A549 (cell line): ENCODE results near the gene TCTN3. TPM values are rescaled to one million over a fixed set of nuclear protein-coding genes. Genes with fewer than 3 reads are reported as not detected.

Experiments
- ATAC-seq, 2 experiments: fragments of 200-7000 bp in 1 of 2; fragments of >200 bp in 1 of 2; cut with Nextera tagmentation in 1 of 2; cut with Tn5 transposase in 1 of 2; 3 replicates each; pipeline versions ENCODE4 v1.8.0 to v1.9.1; 2018 to 2020; ENCODE audit warnings: mild to moderate bottlenecking in 1 of 2, moderate library complexity in 1 of 2
- CTCF ChIA-PET: fragments of 300-600 bp; sonication (Branson Sonifier 250); formaldehyde crosslinking; extraction: SDS; loops from one replicate; lab custom pipeline; 2021; ENCODE audit warnings: antibody characterized with exemption, inconsistent platforms; lab: Yijun Ruan, JAX
- POLR2A ChIA-PET: fragments of 350-600 bp; formaldehyde crosslinking; extraction: SDS; loops from one replicate; lab custom pipeline; 2021; ENCODE audit warnings: antibody characterized with exemption, inconsistent platforms; lab: Yijun Ruan, JAX
- DNase-seq, 2 experiments: peaks; one replicate each; pipeline versions ENCODE4 v3.0.0 to v3.0.0-alpha.2; 2011 to 2016; ENCODE audit warnings: low read depth in 1 of 2, low spot score in 1 of 2
- FAIRE-seq: peaks from 2 replicates; lab custom pipeline; 2011; peaks lifted over from hg19 to GRCh38; lab: Jason Lieb, UNC
- H3K27ac ChIP-seq, 2 experiments: fragments of >200 bp; sonication (Bioruptor Twin); formaldehyde crosslinking; 3 replicates each; pipeline ENCODE4 v1.5.1; 2016 to 2017
- H3K4me1 ChIP-seq: fragments of >200 bp; sonication (Bioruptor Twin); formaldehyde crosslinking; 3 replicates; pipeline ENCODE4 v1.6.1; 2016
- H3K4me2 ChIP-seq: fragments of >200 bp; sonication (Bioruptor Twin); formaldehyde crosslinking; 3 replicates; pipeline ENCODE4 v1.6.1; 2016
- H3K4me3 ChIP-seq: fragments of >200 bp; sonication (Bioruptor Twin); formaldehyde crosslinking; 3 replicates; pipeline ENCODE4 v1.5.1; 2016
- H3K9me3 ChIP-seq: fragments of >200 bp; sonication (Bioruptor Twin); formaldehyde crosslinking; 3 replicates; pipeline ENCODE4 v1.6.1; 2016
- CBX2 ChIP-seq: fragments of 200-600 bp; sonication (generic); IDR thresholded peaks from 2 replicates; pipeline ENCODE4 v1.6.1; 2016; ENCODE audit warnings: low read depth, mild to moderate bottlenecking, borderline replicate concordance
- CEBPB ChIP-seq, 2 experiments: fragments of >200 bp in 1 of 2; sonication (Bioruptor Twin) in 1 of 2; formaldehyde crosslinking in 1 of 2; IDR thresholded peaks; 2 replicates each; pipeline ENCODE4 v1.6.1; 2012 to 2016
- CHD2 ChIP-seq: fragments of 150-350 bp; IDR thresholded peaks from 2 replicates; pipeline ENCODE4 v1.6.1; 2014; ENCODE audit warnings: low read length; ENCODE audit not compliant: partially characterized antibody
- EHF ChIP-seq: fragments of 250-450 bp; sonication (Bioruptor Pico); IDR thresholded peaks from 2 replicates; pipeline ENCODE4 v1.5.0; 2020; ENCODE audit warnings: mild to moderate bottlenecking
- ELK1 ChIP-seq: fragments of 150-350 bp; IDR thresholded peaks from 2 replicates; pipeline ENCODE4 v1.6.1; 2014; ENCODE audit warnings: low read depth, mild to moderate bottlenecking, low read length
- GATA3 ChIP-seq: IDR thresholded peaks from 2 replicates; pipeline ENCODE4 v1.6.1; 2012; ENCODE audit warnings: borderline replicate concordance
- HOXB13 ChIP-seq: fragments of 250-450 bp; sonication (Bioruptor Pico); IDR thresholded peaks from 2 replicates; pipeline ENCODE4 v1.5.0; 2020; ENCODE audit warnings: low read depth, mild to moderate bottlenecking, moderate library complexity
- JUN ChIP-seq, 2 experiments: fragments of >200 bp; sonication (Bioruptor Twin); formaldehyde crosslinking; IDR thresholded peaks; 2 replicates in 1 of 2; 3 replicates in 1 of 2; pipeline ENCODE4 v1.6.1; 2016 to 2017
- RNF2 ChIP-seq: fragments of 200-600 bp; sonication (generic); IDR thresholded peaks from 2 replicates; pipeline ENCODE4 v1.6.1; 2016; ENCODE audit warnings: low read depth, mild to moderate bottlenecking, antibody characterized with exemption, moderate library complexity, borderline replicate concordance
- WGBS: methylation state at CpG from one replicate; pipeline ENCODE4 v1.1.6; 2017; ENCODE audit errors: missing lambda C conversion rate; 5-methylcytosine and 5-hydroxymethylcytosine counted together
- polyA plus RNA-seq, 4 experiments: library from polyadenylated mRNA; depleted of rRNA in 3 of 4; stranded (reverse); fragments of >200 nt; fragmentation: RNase III in 1 of 4; extraction: RNeasy Plus Mini Kit Qiagen cat#74134 plus additional on column Dnase treatment in 1 of 4; gene quantifications; 2 replicates in 3 of 4; 3 replicates in 1 of 4; pipeline ENCODE4 v1.2.3, GENCODE V29; 2011 to 2017
- TF ChIP-seq, protein P1 (sequence below): IDR thresholded peaks from 2 replicates; pipeline ENCODE4 v1.6.1; 2012
- TF ChIP-seq, protein P2 (sequence below): fragments of 200-600 bp; sonication (generic); IDR thresholded peaks from 2 replicates; pipeline ENCODE4 v1.6.1; 2016; ENCODE audit warnings: antibody characterized with exemption, mild to moderate bottlenecking, moderate library complexity
- TF ChIP-seq, protein P3 (sequence below): IDR thresholded peaks from 2 replicates; pipeline ENCODE4 v1.6.1; 2012; ENCODE audit warnings: low read depth, borderline replicate concordance

TCTN3 gene
- polyA plus RNA-seq, 2 of the 4 experiments (the other 2 are of a cell fraction) = 36.5 to 55.5 TPM

GRCh38 chr10:95616446-95616845, 77.3 kb downstream of the TCTN3 start:
- Histone ChIP-seq H3K4me1 (no peaks in the 10 kb centered on the region), H3K4me3 (no peak overlapping the region), H3K4me2 (no peak overlapping the region), H3K9me3 (0 out of 3 replicates have a peak, but pooled peaks cover 3% of the 10 kb centered on the region), H3K27ac (no peak overlapping the region)
- ChIA-PET POLR2A (no interaction called here), CTCF (interaction anchor here (0.9 to 1.4 kb wide), 4 partner anchors 15 to 242 kb away, joined by 3 read pairs; no protein-coding TSS in a partner anchor)
- ATAC-seq (no peak), FAIRE-seq (no peak), DNase-seq (no peak)
- TF ChIP-seq GATA3 (no peak), CBX2 (no peak), EHF (no peak), CEBPB (IDR thresholded peaks at IDR 0.05) (no peak), RNF2 (no peak), JUN (IDR thresholded peaks at IDR 0.05) (no peak), ELK1 (no peak), CHD2 (no peak), HOXB13 (CRISPR knock-in tag) (no peak)
- TF ChIP-seq, protein P1, sequence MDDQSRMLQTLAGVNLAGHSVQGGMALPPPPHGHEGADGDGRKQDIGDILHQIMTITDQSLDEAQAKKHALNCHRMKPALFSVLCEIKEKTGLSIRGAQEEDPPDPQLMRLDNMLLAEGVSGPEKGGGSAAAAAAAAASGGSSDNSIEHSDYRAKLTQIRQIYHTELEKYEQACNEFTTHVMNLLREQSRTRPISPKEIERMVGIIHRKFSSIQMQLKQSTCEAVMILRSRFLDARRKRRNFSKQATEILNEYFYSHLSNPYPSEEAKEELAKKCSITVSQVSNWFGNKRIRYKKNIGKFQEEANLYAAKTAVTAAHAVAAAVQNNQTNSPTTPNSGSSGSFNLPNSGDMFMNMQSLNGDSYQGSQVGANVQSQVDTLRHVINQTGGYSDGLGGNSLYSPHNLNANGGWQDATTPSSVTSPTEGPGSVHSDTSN = no peak
- TF ChIP-seq, protein P2, sequence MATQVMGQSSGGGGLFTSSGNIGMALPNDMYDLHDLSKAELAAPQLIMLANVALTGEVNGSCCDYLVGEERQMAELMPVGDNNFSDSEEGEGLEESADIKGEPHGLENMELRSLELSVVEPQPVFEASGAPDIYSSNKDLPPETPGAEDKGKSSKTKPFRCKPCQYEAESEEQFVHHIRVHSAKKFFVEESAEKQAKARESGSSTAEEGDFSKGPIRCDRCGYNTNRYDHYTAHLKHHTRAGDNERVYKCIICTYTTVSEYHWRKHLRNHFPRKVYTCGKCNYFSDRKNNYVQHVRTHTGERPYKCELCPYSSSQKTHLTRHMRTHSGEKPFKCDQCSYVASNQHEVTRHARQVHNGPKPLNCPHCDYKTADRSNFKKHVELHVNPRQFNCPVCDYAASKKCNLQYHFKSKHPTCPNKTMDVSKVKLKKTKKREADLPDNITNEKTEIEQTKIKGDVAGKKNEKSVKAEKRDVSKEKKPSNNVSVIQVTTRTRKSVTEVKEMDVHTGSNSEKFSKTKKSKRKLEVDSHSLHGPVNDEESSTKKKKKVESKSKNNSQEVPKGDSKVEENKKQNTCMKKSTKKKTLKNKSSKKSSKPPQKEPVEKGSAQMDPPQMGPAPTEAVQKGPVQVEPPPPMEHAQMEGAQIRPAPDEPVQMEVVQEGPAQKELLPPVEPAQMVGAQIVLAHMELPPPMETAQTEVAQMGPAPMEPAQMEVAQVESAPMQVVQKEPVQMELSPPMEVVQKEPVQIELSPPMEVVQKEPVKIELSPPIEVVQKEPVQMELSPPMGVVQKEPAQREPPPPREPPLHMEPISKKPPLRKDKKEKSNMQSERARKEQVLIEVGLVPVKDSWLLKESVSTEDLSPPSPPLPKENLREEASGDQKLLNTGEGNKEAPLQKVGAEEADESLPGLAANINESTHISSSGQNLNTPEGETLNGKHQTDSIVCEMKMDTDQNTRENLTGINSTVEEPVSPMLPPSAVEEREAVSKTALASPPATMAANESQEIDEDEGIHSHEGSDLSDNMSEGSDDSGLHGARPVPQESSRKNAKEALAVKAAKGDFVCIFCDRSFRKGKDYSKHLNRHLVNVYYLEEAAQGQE = no peak
- TF ChIP-seq, protein P3, sequence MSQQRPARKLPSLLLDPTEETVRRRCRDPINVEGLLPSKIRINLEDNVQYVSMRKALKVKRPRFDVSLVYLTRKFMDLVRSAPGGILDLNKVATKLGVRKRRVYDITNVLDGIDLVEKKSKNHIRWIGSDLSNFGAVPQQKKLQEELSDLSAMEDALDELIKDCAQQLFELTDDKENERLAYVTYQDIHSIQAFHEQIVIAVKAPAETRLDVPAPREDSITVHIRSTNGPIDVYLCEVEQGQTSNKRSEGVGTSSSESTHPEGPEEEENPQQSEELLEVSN = no peak
- WGBS = 96% methylated on average over 4 of the region's 4 CpGs

Other genes with a start within 250 kb of the TCTN3 start
- gene SORBS1, start 132.6 kb downstream of the TCTN3 start, polyA plus RNA-seq (2011; rRNA removed) = 0.80 and 1.2 TPM in 2 replicates
- gene SORBS1, start 132.6 kb downstream of the TCTN3 start, polyA plus RNA-seq (2017; fragmentation: RNase III; extraction: RNeasy Plus Mini Kit Qiagen cat#74134 plus additional on column Dnase treatment) = 0.37 to 0.73 TPM (median 0.39 TPM) in 3 replicates
- 69.9 and 80.1 TPM in 2 replicates for gene ALDH18A1, start 37.2 kb downstream of the TCTN3 start, polyA plus RNA-seq (2011; rRNA removed)
- gene ALDH18A1, start 37.2 kb downstream of the TCTN3 start, polyA plus RNA-seq (2017; fragmentation: RNase III; extraction: RNeasy Plus Mini Kit Qiagen cat#74134 plus additional on column Dnase treatment) = 41.8 to 44.3 TPM (median 43.1 TPM) in 3 replicates
- gene ENTPD1, start 62.2 kb upstream of the TCTN3 start, polyA plus RNA-seq (2011; rRNA removed) = 0.11 and 0.14 TPM in 2 replicates
- gene ENTPD1, start 62.2 kb upstream of the TCTN3 start, polyA plus RNA-seq (2017; fragmentation: RNase III; extraction: RNeasy Plus Mini Kit Qiagen cat#74134 plus additional on column Dnase treatment) = 0.05 to 0.08 TPM (median 0.07 TPM) in 3 replicates
- gene CC2D2B, start 214.0 kb upstream of the TCTN3 start, polyA plus RNA-seq (2011; rRNA removed) = 0.13 TPM in 1 of 2 replicates, not detected in the other
- gene CC2D2B, start 214.0 kb upstream of the TCTN3 start, polyA plus RNA-seq (2017; fragmentation: RNase III; extraction: RNeasy Plus Mini Kit Qiagen cat#74134 plus additional on column Dnase treatment) = 0.13 to 0.18 TPM (median 0.15 TPM) in 3 replicates